GM19099 (cell line): ENCODE measurements around the gene ZNF653.

Experiments used
- POLR2A ChIP-seq: IDR thresholded peaks from 3 replicates; pipeline ENCODE4 v1.6.1; 2011; ENCODE audit warnings: low read depth; ENCODE audit not compliant: insufficient read length; ENCODE audit errors: extremely low read depth

Gene ZNF653

GRCh38 chr19:11505504-11506100 lies at the start of gene ZNF653:
TSS of gene ZNF653 (minus strand) at chr19:11505839. CDS start at chr19:11505786, 53 bp downstream.
- peak; percentile 58 for TF ChIP-seq POLR2A

- no peak for TF ChIP-seq POLR2A
Observed at GRCh38 chr19:11555246-11555645, 49.6 kb upstream of the ZNF653 start.

- TF ChIP-seq POLR2A, result no peak
Observed at GRCh38 chr19:11554160-11554559, 48.5 kb upstream of the ZNF653 start.

GRCh38 chr19:11552666-11553372 lies 47.2 kb upstream of the ZNF653 start:
- no peak for TF ChIP-seq POLR2A

GRCh38 chr19:11551603-11552235 lies 46.1 kb upstream of the ZNF653 start:
- TF ChIP-seq POLR2A, result no peak

GRCh38 chr19:11550265-11550664 lies 44.6 kb upstream of the ZNF653 start:
- TF ChIP-seq POLR2A, result no peak

GRCh38 chr19:11549386-11549953 lies 43.8 kb upstream of the ZNF653 start:
- TF ChIP-seq POLR2A, result no peak

GRCh38 chr19:11547929-11548700 lies 42.5 kb upstream of the ZNF653 start:
- no peak for TF ChIP-seq POLR2A

- TF ChIP-seq POLR2A, result no peak
Observed at GRCh38 chr19:11541238-11541637, 35.6 kb upstream of the ZNF653 start.

GRCh38 chr19:11540645-11541044 lies 35.0 kb upstream of the ZNF653 start:
- no peak for TF ChIP-seq POLR2A

- no peak for TF ChIP-seq POLR2A
Observed at GRCh38 chr19:11539495-11540365, 34.1 kb upstream of the ZNF653 start.

GRCh38 chr19:11538232-11539036 lies 32.8 kb upstream of the ZNF653 start, which contains the start of gene CNN1:
TSS of gene CNN1 (plus strand) at chr19:11538851. CDS start at chr19:11538928, 77 bp downstream.
- TF ChIP-seq POLR2A, result no peak
